Measurements from ENCODE around the gene MMP28.
A peak's percentile ranks its signal among the peaks of the same experiment; 100 is the strongest.

The MMP28 gene

GRCh38 chr17:35795007-35795870 lies at the start of gene MMP28:
Gene MMP28 (minus strand): TSS chr17:35795641. CDS start chr17:35795377, 264 bp downstream.
- TF ChIP-seq ZNF274 (IDR thresholded peaks at IDR 0.05; ENCODE audit: low read depth, low read length), result no peak
- H3K4me3 ChIP-seq (ENCODE audit: low read length), result peak within 1 kb of the TSS; percentile 17; the same call in 1 of the 2 replicates

- H3K4me3 ChIP-seq (ENCODE audit: low read length), result no peak overlapping the region
- no peak for TF ChIP-seq ZNF274 (IDR thresholded peaks at IDR 0.05; ENCODE audit: low read depth, low read length)
Measured at GRCh38 chr17:35844547-35844946, 49.1 kb upstream of the MMP28 start.

GRCh38 chr17:35843698-35844097 lies 48.3 kb upstream of the MMP28 start:
- no peak overlapping the region for H3K4me3 ChIP-seq (ENCODE audit: low read length)
- no peak for TF ChIP-seq ZNF274 (IDR thresholded peaks at IDR 0.05; ENCODE audit: low read depth, low read length)

GRCh38 chr17:35842239-35842638 lies 46.8 kb upstream of the MMP28 start:
- no peak for TF ChIP-seq ZNF274 (IDR thresholded peaks at IDR 0.05; ENCODE audit: low read depth, low read length)
- H3K4me3 ChIP-seq (ENCODE audit: low read length), result no peak overlapping the region

GRCh38 chr17:35841505-35841904 lies 46.1 kb upstream of the MMP28 start:
- H3K4me3 ChIP-seq (ENCODE audit: low read length), result no peak overlapping the region
- TF ChIP-seq ZNF274 (IDR thresholded peaks at IDR 0.05; ENCODE audit: low read depth, low read length), result no peak

- no peak overlapping the region for H3K4me3 ChIP-seq (ENCODE audit: low read length)
- TF ChIP-seq ZNF274 (IDR thresholded peaks at IDR 0.05; ENCODE audit: low read depth, low read length), result no peak
Measured at GRCh38 chr17:35841101-35841500, 45.7 kb upstream of the MMP28 start.

- TF ChIP-seq ZNF274 (IDR thresholded peaks at IDR 0.05; ENCODE audit: low read depth, low read length), result no peak
- no peak overlapping the region for H3K4me3 ChIP-seq (ENCODE audit: low read length)
Measured at GRCh38 chr17:35825206-35825605, 29.8 kb upstream of the MMP28 start.

GRCh38 chr17:35821308-35821707 lies 25.9 kb upstream of the MMP28 start:
- no peak overlapping the region for H3K4me3 ChIP-seq (ENCODE audit: low read length)
- no peak for TF ChIP-seq ZNF274 (IDR thresholded peaks at IDR 0.05; ENCODE audit: low read depth, low read length)

- TF ChIP-seq ZNF274 (IDR thresholded peaks at IDR 0.05; ENCODE audit: low read depth, low read length), result no peak
- no peak overlapping the region for H3K4me3 ChIP-seq (ENCODE audit: low read length)
Measured at GRCh38 chr17:35819455-35819854, 24.0 kb upstream of the MMP28 start.

GRCh38 chr17:35817196-35817595 lies 21.8 kb upstream of the MMP28 start:
- no peak overlapping the region for H3K4me3 ChIP-seq (ENCODE audit: low read length)
- no peak for TF ChIP-seq ZNF274 (IDR thresholded peaks at IDR 0.05; ENCODE audit: low read depth, low read length)

GRCh38 chr17:35816723-35817122 lies 21.3 kb upstream of the MMP28 start:
- no peak for TF ChIP-seq ZNF274 (IDR thresholded peaks at IDR 0.05; ENCODE audit: low read depth, low read length)
- no peak overlapping the region for H3K4me3 ChIP-seq (ENCODE audit: low read length)

GRCh38 chr17:35812456-35812855 lies 17.0 kb upstream of the MMP28 start:
- no peak for TF ChIP-seq ZNF274 (IDR thresholded peaks at IDR 0.05; ENCODE audit: low read depth, low read length)
- no peak overlapping the region for H3K4me3 ChIP-seq (ENCODE audit: low read length)

GRCh38 chr17:35811759-35812158 lies 16.3 kb upstream of the MMP28 start:
- no peak for TF ChIP-seq ZNF274 (IDR thresholded peaks at IDR 0.05; ENCODE audit: low read depth, low read length)
- H3K4me3 ChIP-seq (ENCODE audit: low read length), result no peak overlapping the region

- peak overlapping the region; percentile 99 for H3K4me3 ChIP-seq (ENCODE audit: low read length)
- TF ChIP-seq ZNF274 (IDR thresholded peaks at IDR 0.05; ENCODE audit: low read depth, low read length), result no peak
Measured at GRCh38 chr17:35809855-35810461, 14.5 kb upstream of the MMP28 start.

Measured in GM08714 (cell line).